Stomach (tissue), 9 donors: ENCODE data around the gene IGSF9B. TPM values are rescaled to one million over a fixed set of nuclear protein-coding genes. Genes with fewer than 3 reads are reported as not detected.
A peak's percentile ranks its signal among the peaks of the same experiment; 100 is the strongest.

Experiments
- DNase-seq, 2 donors: peaks; one replicate each; pipeline versions ENCODE4 v3.0.0 to v3.0.0-alpha.2; 2013 to 2019
- H3K27ac ChIP-seq, 5 donors: fragments of 200-600 bp in 4 of 5; sonication (generic) in 4 of 5; one replicate each; pipeline ENCODE4 v1.5.1; 2013 to 2019; ENCODE audit warnings: mild to moderate bottlenecking in 1 of 5, moderate library complexity in 1 of 5
- H3K27me3 ChIP-seq, 3 donors: fragments of 200-600 bp; sonication (generic); one replicate each; pipeline ENCODE4 v1.5.1; 2017 to 2019; ENCODE audit warnings: mixed run types in 1 of 3
- H3K36me3 ChIP-seq, 4 donors: fragments of 200-600 bp; sonication (generic); 1 replicate in 3 of 4; 2 replicates in 1 of 4; pipeline ENCODE4 v1.5.1; 2016 to 2019
- H3K4me1 ChIP-seq, 4 donors: fragments of 200-600 bp; sonication (generic); one replicate each; pipeline ENCODE4 v1.5.1; 2016 to 2019
- H3K4me3 ChIP-seq, 4 donors: fragments of 200-600 bp; sonication (generic) in 3 of 4; one replicate each; pipeline ENCODE4 v1.5.1; 2016 to 2019; ENCODE audit warnings: mild to moderate bottlenecking in 1 of 4
- H3K9me3 ChIP-seq, 4 donors: fragments of 200-600 bp; sonication (generic); one replicate each; pipeline ENCODE4 v1.5.1; 2016 to 2019
- CTCF ChIP-seq, 7 experiments: fragments of 450-650 bp in 4 of 7; fragments of 200-600 bp in 3 of 7; sonication (generic) in 3 of 7; IDR thresholded peaks; one replicate each; pipeline ENCODE4 v1.5.1; 2016 to 2019; ENCODE audit warnings: antibody characterized with exemption in 7 of 7, control low read depth in 2 of 7, mild to moderate bottlenecking in 1 of 7
- EP300 ChIP-seq: sonication (generic); formaldehyde crosslinking; IDR thresholded peaks from one replicate; pipeline ENCODE4 v1.6.1; 2017; ENCODE audit warnings: antibody characterized with exemption
- POLR2A ChIP-seq, 4 donors: fragments of 450-650 bp; IDR thresholded peaks; one replicate each; pipeline ENCODE4 v1.6.1; 2016; ENCODE audit warnings: antibody characterized with exemption in 4 of 4, control low read depth in 2 of 4, mild to moderate bottlenecking in 1 of 4, moderate library complexity in 1 of 4
- POLR2AphosphoS5 ChIP-seq, 3 donors: sonication (generic); formaldehyde crosslinking; IDR thresholded peaks; one replicate each; pipeline ENCODE4 v1.6.1; 2016; ENCODE audit warnings: antibody characterized with exemption in 3 of 3
- WGBS, 5 donors: extraction: QIAGEN DNeasy Blood & Tissue Kit in 3 of 5; methylation state at CpG; one replicate each; pipeline versions ENCODE4 v1.1.5 to v1.1.7; 2013 to 2018; 5-methylcytosine and 5-hydroxymethylcytosine counted together
- intact Hi-C: fragments of 100-400 bp; cut with DNase I; formaldehyde crosslinking; loops from one replicate; pipeline ENCODE4 v1.15.1; 2023; ENCODE audit warnings: low total_unique reads
- polyA plus RNA-seq, 3 donors: library from polyadenylated mRNA; stranded (reverse); fragments of 200-250 nt; gene quantifications; one replicate each; pipeline ENCODE4 v1.2.3, GENCODE V29; 2013
- total RNA-seq, 5 donors: library from RNA; depleted of rRNA; stranded (reverse); fragments of >200 nt; gene quantifications; one replicate each; pipeline versions ENCODE4 v1.1.0 to v1.2.3, GENCODE V29; 2014 to 2016
- donor health status: healthy with polysubstance abuse.
- donor health status: Bipolar disorder and iron deficiency.
- donor health status: healthy.

IGSF9B gene
- total and polyA plus RNA-seq, 8 donors = 0.44 to 22.3 (median 4.6) TPM; not detected in 1

DNA sequence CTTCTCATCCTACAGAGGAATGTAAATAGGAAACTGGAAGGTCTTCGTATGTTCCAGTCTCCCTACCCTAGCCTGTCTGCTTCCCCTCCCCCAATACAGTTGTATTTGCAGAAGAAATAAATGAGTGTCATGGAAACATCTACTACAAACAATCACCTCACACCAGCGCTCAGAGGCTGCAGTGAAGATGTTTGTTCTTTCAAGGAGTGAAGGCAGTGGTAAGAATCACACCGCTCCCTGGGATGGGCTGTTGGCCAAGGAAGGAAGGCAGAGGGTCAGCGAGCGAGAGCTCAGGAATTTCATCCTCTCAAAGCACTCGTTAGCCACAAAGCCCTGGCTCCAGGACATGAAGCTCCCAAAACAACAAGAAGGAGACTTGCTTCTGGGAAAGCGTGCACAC, 1.1 kb upstream of the IGSF9B start:
- TF ChIP-seq CTCF (IDR thresholded peaks at IDR 0.05) (no peak), POLR2A (IDR thresholded peaks at IDR 0.05) (no peak), EP300 (no peak), POLR2AphosphoS5 (IDR thresholded peaks at IDR 0.05) (no peak)
- Histone ChIP-seq H3K4me3 (peak overlapping the region in 2 of 4 donors; percentile 66 to 75), H3K36me3 (no peaks in the 10 kb centered on the region), H3K9me3 (no peaks in the 10 kb centered on the region), H3K4me1 (peaks cover 12 to 48% (median 34%) of the 10 kb centered on the region in 4 donors), H3K27ac (peak overlapping the region in 3 of 5 donors; percentile 80 to 90 (median 85)), H3K27me3 (peaks cover 0 to 59% (median 29%) of the 10 kb centered on the region in 3 donors)
- intact Hi-C loops = no loop called here
- WGBS, 5 donors = 22 to 50% (median 37%) methylated on average over 7 of the region's 7 CpGs
- peak in 1 of 2 donors; percentile 71 for DNase-seq

DNA sequence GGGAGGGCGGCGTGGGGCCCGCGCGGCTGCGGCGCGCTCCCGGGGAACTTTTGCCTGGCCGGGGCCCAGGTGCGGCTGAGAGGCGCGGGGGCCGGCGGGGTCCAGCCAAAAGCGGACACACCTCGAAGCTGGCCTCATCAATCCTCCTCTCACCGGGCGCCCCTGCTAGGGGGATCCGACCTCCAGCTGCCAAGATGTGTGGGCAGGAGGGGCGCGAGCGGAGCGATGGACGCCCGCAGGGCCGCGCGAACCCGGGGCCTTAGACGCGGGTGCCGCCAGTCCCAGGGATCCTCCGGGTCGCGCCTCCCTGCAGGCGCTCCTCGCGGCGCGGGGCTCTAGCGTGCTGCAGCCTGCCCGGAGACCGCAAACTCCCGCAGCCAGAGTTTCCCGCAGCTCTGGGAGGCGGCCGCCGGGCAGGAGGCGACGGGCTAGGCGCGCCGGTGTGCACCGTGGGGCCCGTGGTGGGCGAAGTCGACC, 785 bp downstream of the IGSF9B start:
- peak overlapping the region in 4 of 5 donors; percentile 67 to 90 (median 82) for H3K27ac ChIP-seq
- H3K4me3 ChIP-seq = peak overlapping the region; percentile 66 to 77 (median 76)
- TF ChIP-seq POLR2A (IDR thresholded peaks at IDR 0.05) = no peak
- TF ChIP-seq POLR2AphosphoS5 (IDR thresholded peaks at IDR 0.05) = no peak
- TF ChIP-seq CTCF (IDR thresholded peaks at IDR 0.05) = no peak
- TF ChIP-seq EP300 = no peak
- no peaks in the 10 kb centered on the region for H3K36me3 ChIP-seq
- H3K4me1 ChIP-seq = peaks cover 19 to 67% (median 44%) of the 10 kb centered on the region in 4 donors
- H3K27me3 ChIP-seq = peaks cover 0 to 76% (median 33%) of the 10 kb centered on the region in 3 donors
- no peaks in the 10 kb centered on the region for H3K9me3 ChIP-seq
- intact Hi-C loops = no loop called here
- no peak for DNase-seq
- WGBS, 5 donors = 0 to 2% (median 1%) methylated on average over 19 to 58 of the region's 58 CpGs; no CpG with 5 or more reads in 1 of the 5 donors

GRCh38 chr11:133955081-133955891, 1.5 kb downstream of the IGSF9B start:
- 2 to 9% (median 5%) methylated on average over 42 to 49 of the region's 49 CpGs for WGBS, 5 donors
- Histone ChIP-seq H3K4me1 (peaks cover 19 to 74% (median 47%) of the 10 kb centered on the region in 4 donors), H3K36me3 (no peaks in the 10 kb centered on the region), H3K4me3 (peak overlapping the region; percentile 66 to 77 (median 76)), H3K27me3 (peaks cover 0 to 83% (median 33%) of the 10 kb centered on the region in 3 donors), H3K9me3 (no peaks in the 10 kb centered on the region), H3K27ac (peak overlapping the region in 4 of 5 donors; percentile 67 to 90 (median 82))
- DNase-seq = peak in 1 of 2 donors; percentile 82
- intact Hi-C loops = no loop called here
- TF ChIP-seq POLR2AphosphoS5 (IDR thresholded peaks at IDR 0.05) (peak; percentile 19 to 72 (median 68)), POLR2A (IDR thresholded peaks at IDR 0.05) (no peak)

GRCh38 chr11:133953999-133954398, 2.8 kb downstream of the IGSF9B start:
- Histone ChIP-seq H3K27ac (peak overlapping the region in 3 of 5 donors; percentile 80 to 90 (median 85)), H3K4me1 (peaks cover 19 to 86% (median 52%) of the 10 kb centered on the region in 4 donors), H3K4me3 (no peak overlapping the region), H3K36me3 (no peaks in the 10 kb centered on the region), H3K9me3 (no peaks in the 10 kb centered on the region), H3K27me3 (peaks cover 0 to 95% (median 36%) of the 10 kb centered on the region in 3 donors)
- 65 to 90% (median 88%) methylated on average over 5 to 8 of the region's 8 CpGs for WGBS, 5 donors
- TF ChIP-seq POLR2A (IDR thresholded peaks at IDR 0.05) (no peak), POLR2AphosphoS5 (IDR thresholded peaks at IDR 0.05) (no peak), CTCF (IDR thresholded peaks at IDR 0.05) (no peak), EP300 (no peak)
- intact Hi-C loops = no loop called here
- DNase-seq = no peak
